Measurements from ENCODE around the gene CLCN7. TPM values are rescaled to one million over a fixed set of nuclear protein-coding genes. Genes with fewer than 3 reads are reported as not detected.

Gene CLCN7
- total and polyA plus RNA-seq, 9 of the 15 experiments (the other 6 are each of a cell fraction or from before 2014, with no cell fraction given): 0.06 to 126 (median 18.7) TPM

DNA sequence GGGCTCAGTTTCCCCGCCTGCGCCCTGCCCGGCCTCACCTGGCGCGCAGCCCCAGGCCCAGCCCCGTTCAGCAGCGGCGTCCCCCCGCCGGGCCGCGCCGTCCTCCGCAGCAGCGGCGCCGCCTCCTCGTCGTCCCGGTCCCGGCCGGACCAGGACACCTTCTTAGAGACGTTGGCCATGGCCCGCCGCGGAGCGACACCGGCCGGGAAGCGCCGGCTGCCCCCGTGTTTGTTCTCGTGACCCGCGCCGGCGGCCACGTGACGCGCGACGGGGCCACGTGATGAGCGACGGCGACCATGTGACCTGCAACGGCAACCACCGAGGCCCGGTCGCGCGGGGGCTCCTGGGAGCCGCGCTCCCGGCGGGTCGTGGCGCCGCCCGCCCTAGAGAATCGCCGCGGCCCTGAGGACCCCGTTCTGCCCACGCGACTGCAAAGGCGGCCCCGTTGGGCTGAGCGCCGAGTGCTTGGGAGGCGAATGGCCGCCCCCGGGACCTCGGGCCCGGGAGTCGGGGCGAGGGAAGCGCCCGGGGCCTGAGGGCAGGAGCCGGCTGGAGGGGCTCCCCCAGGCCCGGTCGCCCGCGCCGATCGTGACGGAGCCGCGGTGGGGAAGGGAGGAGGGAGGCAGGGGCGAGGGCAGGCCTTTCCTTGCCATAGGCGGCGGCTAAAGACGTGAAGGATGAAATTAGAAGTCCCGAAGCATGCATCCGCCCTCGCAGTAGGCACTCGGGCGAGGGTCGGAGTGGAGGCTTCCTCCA, at the start of gene CLCN7 (continued):
- TF ChIP-seq, protein P1, sequence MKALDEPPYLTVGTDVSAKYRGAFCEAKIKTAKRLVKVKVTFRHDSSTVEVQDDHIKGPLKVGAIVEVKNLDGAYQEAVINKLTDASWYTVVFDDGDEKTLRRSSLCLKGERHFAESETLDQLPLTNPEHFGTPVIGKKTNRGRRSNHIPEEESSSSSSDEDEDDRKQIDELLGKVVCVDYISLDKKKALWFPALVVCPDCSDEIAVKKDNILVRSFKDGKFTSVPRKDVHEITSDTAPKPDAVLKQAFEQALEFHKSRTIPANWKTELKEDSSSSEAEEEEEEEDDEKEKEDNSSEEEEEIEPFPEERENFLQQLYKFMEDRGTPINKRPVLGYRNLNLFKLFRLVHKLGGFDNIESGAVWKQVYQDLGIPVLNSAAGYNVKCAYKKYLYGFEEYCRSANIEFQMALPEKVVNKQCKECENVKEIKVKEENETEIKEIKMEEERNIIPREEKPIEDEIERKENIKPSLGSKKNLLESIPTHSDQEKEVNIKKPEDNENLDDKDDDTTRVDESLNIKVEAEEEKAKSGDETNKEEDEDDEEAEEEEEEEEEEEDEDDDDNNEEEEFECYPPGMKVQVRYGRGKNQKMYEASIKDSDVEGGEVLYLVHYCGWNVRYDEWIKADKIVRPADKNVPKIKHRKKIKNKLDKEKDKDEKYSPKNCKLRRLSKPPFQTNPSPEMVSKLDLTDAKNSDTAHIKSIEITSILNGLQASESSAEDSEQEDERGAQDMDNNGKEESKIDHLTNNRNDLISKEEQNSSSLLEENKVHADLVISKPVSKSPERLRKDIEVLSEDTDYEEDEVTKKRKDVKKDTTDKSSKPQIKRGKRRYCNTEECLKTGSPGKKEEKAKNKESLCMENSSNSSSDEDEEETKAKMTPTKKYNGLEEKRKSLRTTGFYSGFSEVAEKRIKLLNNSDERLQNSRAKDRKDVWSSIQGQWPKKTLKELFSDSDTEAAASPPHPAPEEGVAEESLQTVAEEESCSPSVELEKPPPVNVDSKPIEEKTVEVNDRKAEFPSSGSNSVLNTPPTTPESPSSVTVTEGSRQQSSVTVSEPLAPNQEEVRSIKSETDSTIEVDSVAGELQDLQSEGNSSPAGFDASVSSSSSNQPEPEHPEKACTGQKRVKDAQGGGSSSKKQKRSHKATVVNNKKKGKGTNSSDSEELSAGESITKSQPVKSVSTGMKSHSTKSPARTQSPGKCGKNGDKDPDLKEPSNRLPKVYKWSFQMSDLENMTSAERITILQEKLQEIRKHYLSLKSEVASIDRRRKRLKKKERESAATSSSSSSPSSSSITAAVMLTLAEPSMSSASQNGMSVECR (CRISPR knock-in tag; IDR thresholded peaks at IDR 0.05): peak; percentile 96
- TF ChIP-seq HIVEP1 (CRISPR knock-in tag; IDR thresholded peaks at IDR 0.05) (no peak; the same call in 1 of the 2 replicates), CXXC5 (CRISPR knock-in tag; IDR thresholded peaks at IDR 0.05) (peak; percentile 99), NONO (IDR thresholded peaks at IDR 0.05; ENCODE audit: low read depth in 2 of 2, low read length in 1 of 2) (peak; percentile 43 to 84; a peak in 3 of 4 replicates), SMAD4 (CRISPR knock-in tag; conservative IDR thresholded peaks at IDR 0.05) (peak; percentile 34; the same call in 1 of the 2 replicates), SIX5 (IDR thresholded peaks at IDR 0.05; ENCODE audit: borderline replicate concordance in 1 of 2, insufficient read depth in 1 of 2, low read depth in 1 of 2, low read length in 2 of 2) (0 out of 4 replicates have a peak, but pooled peaks of 1 of the 2 experiments have one; percentile 19), GTF2E2 (tag; IDR thresholded peaks at IDR 0.05) (peak; percentile 47; the same call in 1 of the 2 replicates), LCOR (CRISPR knock-in tag; IDR thresholded peaks at IDR 0.05) (peak; percentile 69), EHMT2 (IDR thresholded peaks at IDR 0.05) (no peak)
- TF ChIP-seq, protein P2, sequence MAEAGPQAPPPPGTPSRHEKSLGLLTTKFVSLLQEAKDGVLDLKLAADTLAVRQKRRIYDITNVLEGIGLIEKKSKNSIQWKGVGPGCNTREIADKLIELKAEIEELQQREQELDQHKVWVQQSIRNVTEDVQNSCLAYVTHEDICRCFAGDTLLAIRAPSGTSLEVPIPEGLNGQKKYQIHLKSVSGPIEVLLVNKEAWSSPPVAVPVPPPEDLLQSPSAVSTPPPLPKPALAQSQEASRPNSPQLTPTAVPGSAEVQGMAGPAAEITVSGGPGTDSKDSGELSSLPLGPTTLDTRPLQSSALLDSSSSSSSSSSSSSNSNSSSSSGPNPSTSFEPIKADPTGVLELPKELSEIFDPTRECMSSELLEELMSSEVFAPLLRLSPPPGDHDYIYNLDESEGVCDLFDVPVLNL (CRISPR knock-in tag; IDR thresholded peaks at IDR 0.05; ENCODE audit: low read depth): peak; percentile 70
- TF ChIP-seq, protein P3, sequence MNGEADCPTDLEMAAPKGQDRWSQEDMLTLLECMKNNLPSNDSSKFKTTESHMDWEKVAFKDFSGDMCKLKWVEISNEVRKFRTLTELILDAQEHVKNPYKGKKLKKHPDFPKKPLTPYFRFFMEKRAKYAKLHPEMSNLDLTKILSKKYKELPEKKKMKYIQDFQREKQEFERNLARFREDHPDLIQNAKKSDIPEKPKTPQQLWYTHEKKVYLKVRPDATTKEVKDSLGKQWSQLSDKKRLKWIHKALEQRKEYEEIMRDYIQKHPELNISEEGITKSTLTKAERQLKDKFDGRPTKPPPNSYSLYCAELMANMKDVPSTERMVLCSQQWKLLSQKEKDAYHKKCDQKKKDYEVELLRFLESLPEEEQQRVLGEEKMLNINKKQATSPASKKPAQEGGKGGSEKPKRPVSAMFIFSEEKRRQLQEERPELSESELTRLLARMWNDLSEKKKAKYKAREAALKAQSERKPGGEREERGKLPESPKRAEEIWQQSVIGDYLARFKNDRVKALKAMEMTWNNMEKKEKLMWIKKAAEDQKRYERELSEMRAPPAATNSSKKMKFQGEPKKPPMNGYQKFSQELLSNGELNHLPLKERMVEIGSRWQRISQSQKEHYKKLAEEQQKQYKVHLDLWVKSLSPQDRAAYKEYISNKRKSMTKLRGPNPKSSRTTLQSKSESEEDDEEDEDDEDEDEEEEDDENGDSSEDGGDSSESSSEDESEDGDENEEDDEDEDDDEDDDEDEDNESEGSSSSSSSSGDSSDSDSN (IDR thresholded peaks at IDR 0.05; ENCODE audit: borderline replicate concordance in 1 of 2, low read depth in 2 of 2, low read length in 2 of 2): no peak
- TF ChIP-seq, protein P4, sequence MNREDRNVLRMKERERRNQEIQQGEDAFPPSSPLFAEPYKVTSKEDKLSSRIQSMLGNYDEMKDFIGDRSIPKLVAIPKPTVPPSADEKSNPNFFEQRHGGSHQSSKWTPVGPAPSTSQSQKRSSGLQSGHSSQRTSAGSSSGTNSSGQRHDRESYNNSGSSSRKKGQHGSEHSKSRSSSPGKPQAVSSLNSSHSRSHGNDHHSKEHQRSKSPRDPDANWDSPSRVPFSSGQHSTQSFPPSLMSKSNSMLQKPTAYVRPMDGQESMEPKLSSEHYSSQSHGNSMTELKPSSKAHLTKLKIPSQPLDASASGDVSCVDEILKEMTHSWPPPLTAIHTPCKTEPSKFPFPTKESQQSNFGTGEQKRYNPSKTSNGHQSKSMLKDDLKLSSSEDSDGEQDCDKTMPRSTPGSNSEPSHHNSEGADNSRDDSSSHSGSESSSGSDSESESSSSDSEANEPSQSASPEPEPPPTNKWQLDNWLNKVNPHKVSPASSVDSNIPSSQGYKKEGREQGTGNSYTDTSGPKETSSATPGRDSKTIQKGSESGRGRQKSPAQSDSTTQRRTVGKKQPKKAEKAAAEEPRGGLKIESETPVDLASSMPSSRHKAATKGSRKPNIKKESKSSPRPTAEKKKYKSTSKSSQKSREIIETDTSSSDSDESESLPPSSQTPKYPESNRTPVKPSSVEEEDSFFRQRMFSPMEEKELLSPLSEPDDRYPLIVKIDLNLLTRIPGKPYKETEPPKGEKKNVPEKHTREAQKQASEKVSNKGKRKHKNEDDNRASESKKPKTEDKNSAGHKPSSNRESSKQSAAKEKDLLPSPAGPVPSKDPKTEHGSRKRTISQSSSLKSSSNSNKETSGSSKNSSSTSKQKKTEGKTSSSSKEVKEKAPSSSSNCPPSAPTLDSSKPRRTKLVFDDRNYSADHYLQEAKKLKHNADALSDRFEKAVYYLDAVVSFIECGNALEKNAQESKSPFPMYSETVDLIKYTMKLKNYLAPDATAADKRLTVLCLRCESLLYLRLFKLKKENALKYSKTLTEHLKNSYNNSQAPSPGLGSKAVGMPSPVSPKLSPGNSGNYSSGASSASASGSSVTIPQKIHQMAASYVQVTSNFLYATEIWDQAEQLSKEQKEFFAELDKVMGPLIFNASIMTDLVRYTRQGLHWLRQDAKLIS (CRISPR knock-in tag; IDR thresholded peaks at IDR 0.05): peak; percentile 93; the same call in 1 of the 2 replicates

Measured in K562 (cell line).